Inferior parietal cortex (tissue), 1 donor: ENCODE data around the gene CDCP2.

ENCODE experiments used
- DNase-seq: peaks from one replicate; pipeline ENCODE4 v3.0.0-alpha.2; 2016; ENCODE audit errors: extremely low spot score

Gene CDCP2

GRCh38 chr1:54152696-54153095, at the start of gene CDCP2:
CDCP2 (minus strand) TSS chr1:54153000; CDS start chr1:54152922, 78 bp downstream.
- DNase-seq = no peak

- no peak for DNase-seq
These were observed 47.8 kb upstream of the CDCP2 start for GRCh38 chr1:54200519-54200997.

- peak; percentile 95 for DNase-seq
These were observed 47.1 kb upstream of the CDCP2 start, which contains the start of the genes CYB5RL and MRPL37 for GRCh38 chr1:54199765-54200518. CYB5RL (minus strand) TSS chr1:54200030; CDS start chr1:54195616, 4,414 bp downstream. MRPL37 (plus strand) TSS chr1:54200167; CDS start chr1:54200244, 77 bp downstream.

- no peak for DNase-seq
These were observed 46.5 kb upstream of the CDCP2 start for GRCh38 chr1:54199151-54199764.

GRCh38 chr1:54193453-54193852, 40.7 kb upstream of the CDCP2 start:
- DNase-seq = no peak

- no peak for DNase-seq
These were observed 38.7 kb upstream of the CDCP2 start for GRCh38 chr1:54191525-54191924.

- no peak for DNase-seq
These were observed 37.7 kb upstream of the CDCP2 start for GRCh38 chr1:54190526-54190925.

GRCh38 chr1:54188291-54188690, 35.5 kb upstream of the CDCP2 start:
- no peak for DNase-seq

- DNase-seq = no peak
These were observed 33.3 kb upstream of the CDCP2 start for GRCh38 chr1:54186056-54186455.

GRCh38 chr1:54180701-54181360, 28.0 kb upstream of the CDCP2 start:
- no peak for DNase-seq

- DNase-seq = no peak
These were observed 25.7 kb upstream of the CDCP2 start for GRCh38 chr1:54178296-54179070.

- no peak for DNase-seq
These were observed 24.9 kb upstream of the CDCP2 start for GRCh38 chr1:54177726-54178125.

- DNase-seq = no peak
These were observed 24.0 kb upstream of the CDCP2 start for GRCh38 chr1:54176621-54177327.

- DNase-seq = no peak
These were observed 21.3 kb upstream of the CDCP2 start for GRCh38 chr1:54174106-54174505.

GRCh38 chr1:54173681-54174080, 20.9 kb upstream of the CDCP2 start:
- peak; percentile 43 for DNase-seq

- DNase-seq = no peak
These were observed 20.1 kb upstream of the CDCP2 start for GRCh38 chr1:54172614-54173599.

GRCh38 chr1:54171606-54172005, 18.8 kb upstream of the CDCP2 start:
- DNase-seq = no peak

GRCh38 chr1:54171016-54171415, 18.2 kb upstream of the CDCP2 start:
- no peak for DNase-seq

GRCh38 chr1:54169068-54169467, 16.3 kb upstream of the CDCP2 start:
- DNase-seq = no peak
